Astrocyte of the hippocampus (primary cell): Measurements from ENCODE around the gene DYNLL2.
"Not testable (repeated sequence)": the region's sequence is repeated elsewhere in the genome, so short reads cannot be mapped to it uniquely, and the experiment has no call there.

Experiments used
- DNase-seq: peaks from one replicate; pipeline ENCODE4 v3.0.0; 2011; ENCODE audit warnings: low read depth, low spot score

The DYNLL2 gene

DNA sequence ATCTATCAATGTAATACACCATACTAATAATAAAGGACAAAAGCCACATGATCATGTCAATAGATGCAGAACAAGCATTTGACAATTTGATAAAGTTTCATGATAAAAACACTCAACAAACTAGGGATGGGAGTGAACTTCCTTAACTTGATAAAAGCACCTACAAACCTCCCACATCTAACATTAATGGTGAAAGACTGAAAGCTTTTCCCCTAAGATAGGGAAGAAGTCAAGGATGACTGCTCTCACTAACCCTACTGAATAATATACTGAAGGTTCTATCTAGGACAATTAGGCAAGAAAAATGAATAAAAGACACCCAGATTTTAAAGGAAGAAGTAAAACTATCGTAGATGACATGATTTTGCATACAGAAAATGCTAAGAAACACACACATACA is 10.4 kb upstream of the DYNLL2 start:
- DNase-seq = no peak

DNA sequence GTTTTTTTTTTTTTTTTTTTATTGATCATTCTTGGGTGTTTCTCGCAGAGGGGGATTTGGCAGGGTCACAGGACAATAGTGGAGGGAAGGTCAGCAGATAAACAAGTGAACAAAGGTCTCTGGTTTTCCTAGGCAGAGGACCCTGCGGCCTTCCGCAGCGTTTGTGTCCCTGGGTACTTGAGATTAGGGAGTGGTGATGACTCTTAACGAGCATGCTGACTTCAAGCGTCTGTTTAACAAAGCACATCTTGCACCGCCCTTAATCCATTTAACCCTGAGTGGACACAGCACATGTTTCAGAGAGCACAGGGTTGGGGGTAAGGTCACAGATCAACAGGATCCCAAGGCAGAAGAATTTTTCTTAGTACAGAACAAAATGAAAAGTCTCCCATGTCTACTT is 10.0 kb upstream of the DYNLL2 start:
- not testable (repeated sequence) for DNase-seq

DNA sequence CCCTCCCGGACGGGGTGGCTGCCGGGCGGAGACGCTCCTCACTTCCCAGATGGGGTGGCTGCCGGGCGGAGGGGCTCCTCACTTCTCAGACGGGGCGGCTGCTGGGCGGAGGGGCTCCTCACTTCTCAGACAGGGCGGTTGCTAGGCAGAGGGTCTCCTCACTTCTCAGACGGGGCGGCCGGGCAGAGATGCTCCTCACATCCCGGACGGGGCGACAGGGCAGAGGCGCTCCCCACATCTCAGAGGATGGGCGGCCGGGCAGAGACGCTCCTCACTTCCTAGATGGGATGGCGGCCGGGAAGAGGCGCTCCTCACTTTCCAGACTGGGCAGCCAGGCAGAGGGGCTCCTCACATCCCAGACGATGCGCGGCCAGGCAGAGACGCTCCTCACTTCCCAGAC is 8.8 kb upstream of the DYNLL2 start:
- not testable (repeated sequence) for DNase-seq

DNA sequence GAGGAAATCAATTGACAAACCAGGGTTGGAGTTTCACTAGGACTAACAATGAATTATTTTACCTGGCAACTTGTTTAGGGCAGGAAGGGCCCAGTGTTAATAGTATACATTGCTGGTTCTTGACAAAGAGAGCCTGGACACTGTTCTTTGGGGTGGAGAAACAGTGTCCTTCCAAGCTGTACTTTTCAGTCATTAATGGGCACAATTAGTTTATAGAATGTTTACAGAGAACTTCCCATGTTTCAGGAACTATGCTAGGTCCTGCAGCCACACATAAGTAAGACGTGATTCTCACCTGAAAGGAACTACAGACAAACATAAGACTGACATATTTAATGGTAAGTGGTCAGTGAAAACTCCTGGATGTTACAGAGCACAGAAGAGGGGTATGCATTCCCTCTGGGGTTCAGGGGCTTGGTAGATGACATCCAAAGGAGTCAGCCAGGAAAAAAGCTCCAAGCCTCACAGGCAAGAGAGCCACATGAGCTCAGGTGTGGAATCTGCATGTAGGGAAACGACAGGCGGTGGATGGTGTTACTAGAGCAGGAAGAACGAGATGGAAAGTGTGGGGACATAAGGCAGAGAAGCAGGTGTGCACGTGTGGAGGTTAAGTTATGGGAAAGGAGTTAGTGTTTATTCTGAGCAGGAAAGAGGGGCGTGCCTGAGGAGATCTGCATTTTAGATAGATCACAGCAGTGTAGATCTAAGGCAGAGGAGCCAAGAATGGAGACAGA is 3.8 kb upstream of the DYNLL2 start:
- DNase-seq = no peak

DNA sequence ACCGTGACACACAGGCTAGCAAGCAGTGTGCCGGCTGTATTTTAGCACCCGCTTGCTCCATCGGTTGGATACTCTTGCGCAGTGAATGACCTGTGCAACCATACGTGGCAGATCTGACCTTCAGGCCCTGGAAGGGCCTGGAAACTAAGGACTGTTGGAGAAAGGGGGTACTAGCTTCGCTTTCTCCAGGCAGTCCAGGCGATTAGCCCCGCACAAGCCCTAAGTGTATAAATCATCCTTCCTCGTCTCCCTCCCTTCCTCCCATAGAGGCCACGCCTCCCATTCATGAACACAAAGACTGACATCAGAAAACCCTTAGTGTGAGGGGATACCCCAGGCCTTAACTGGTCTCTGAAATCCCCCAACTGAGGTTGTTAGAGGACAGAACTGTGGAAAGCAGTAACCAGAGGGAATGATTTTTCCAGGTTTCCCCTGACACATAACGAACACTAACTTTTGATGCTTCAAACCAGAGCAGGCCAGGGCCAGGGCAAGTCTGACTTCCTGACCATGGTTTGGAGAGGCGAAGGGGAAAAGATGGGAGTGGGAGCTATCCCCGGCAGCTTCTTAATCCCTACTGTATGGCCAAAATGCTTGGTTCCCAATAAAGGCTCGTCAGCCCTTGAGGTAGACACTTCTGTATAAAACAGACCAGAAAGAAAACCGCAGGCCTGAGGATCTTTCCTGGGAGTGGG is 1.4 kb upstream of the DYNLL2 start:
- no peak for DNase-seq

DNA sequence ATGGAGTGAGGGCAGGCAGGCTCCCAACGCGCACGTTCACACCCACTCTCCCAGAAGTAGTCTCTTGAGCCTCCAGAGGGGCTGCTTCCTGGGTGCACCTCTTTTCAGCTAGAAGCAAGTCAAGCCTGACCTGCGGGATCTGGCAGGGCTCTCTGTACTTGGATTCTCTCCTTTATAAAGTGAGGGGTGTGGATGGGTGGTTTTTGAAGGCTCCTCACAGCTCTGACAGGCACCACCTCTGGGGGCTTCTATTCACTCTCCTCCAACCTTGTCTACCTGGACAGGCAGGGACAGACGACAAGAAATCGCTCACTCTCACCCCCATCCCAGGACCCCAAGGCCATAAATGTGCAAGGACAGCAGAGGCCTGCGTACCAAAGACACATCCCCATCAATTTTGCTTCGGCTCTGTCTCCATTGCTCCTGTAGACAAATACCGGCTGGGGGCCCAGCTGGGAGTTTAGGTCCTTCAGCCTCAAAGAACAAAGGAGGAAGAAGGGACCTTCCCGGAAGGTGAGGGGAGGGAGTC is 814 bp upstream of the DYNLL2 start:
- DNase-seq = no peak

DNA sequence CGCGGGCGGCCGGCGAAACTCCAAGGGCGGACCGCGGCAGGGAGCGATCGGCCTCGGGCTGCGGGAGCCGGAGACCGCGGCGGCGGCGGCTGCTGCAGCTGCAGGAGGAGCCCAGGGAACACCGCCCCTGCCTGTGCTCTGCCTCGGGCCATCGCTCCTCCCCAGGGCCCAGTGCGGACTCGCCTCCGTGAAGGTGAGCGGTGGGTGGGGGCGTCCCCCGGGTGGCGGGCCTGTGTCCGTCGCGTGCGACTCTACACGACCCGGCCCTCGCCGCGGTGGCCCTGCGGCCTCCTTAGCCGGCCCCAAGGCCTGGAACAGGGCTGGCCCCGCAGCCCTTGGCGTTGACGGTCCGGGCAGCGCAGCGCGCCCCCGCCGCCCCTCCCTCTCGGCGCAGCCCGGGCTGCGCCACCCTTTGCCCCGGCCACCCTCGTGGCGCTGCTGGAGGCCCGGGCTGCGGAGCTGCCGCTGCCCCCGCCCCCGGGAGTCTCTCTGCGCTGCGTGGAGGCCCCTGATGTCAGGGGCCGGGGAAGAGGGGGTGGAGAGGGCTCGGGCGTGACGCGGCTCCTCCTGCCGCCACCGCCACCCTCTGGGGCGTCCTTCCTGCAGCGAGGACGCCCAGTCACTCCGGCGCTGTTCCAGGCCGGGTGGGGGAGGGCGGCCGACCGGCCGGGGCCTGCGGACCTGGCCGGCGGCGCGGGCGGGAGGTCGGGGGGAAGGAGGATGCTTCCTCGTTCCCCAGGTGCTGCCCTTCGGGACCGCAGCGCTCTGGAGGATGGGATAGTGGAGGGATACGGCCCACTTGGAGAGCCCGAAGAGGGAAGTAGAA is 485 bp downstream of the DYNLL2 start:
- DNase-seq = peak; percentile 68

DNA sequence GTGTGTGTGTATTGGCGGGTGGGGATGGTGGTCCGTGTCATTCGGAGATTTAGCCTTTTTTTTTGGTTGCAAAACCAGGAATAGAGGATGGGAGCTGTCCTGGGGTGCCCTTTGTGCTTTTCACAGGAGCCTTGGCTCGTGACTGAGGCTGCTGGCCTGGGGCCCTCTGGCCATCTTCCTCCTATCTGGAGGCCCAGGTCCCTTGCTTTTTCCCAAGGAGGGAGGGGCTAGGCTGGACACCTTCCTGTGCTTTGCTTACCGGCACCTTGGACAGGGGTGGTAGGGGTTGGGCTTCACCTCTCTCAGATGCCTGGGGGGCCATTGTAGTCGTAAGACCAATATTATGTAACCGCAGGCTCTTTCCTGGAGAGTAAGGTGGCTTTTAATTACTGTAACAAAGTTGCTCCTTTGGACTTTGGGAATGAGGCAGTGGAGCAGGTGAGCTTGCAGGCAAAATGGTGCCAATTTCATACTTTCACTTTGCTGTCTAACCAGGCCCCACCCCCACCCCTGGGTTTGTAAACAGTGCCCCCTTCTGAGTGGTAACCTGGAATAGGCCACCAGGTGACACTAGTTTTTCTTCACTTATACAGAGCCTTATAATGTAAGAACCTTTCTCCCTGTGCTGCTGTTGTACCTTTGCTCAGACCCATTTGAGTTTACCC is 1.2 kb downstream of the DYNLL2 start:
- DNase-seq = peak; percentile 47

DNA sequence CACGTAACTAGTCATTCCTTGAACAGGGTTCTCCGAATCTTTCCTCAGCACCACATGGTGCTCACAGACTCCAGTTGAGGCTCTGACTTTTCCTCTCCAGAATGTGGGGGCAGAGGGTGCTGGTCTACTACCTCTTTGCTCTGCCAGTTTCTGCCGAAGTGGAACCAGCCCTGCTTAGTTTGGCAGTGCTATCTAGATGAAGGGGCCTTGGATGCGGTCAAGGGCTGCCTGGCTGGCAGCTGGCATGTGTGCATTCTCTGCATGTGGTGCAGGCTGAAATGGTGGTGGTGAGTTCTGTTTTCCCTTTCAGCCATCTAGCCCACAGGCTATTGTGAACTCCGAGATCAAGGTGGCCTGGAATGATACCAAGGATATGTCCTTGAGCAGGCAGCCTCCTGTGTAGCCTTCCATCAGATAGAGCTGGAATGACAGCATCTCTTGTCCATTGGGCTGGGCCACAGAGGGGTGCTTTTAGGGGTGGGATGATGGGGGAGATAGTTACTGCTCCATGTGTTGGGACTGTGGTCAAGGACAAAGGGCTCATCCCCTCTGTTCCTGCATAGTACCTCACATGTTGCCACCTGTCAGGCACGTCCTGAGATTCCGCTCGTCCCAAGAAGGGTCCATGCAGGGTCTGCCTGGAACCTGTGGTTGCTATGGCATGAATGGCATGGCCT is 2.0 kb downstream of the DYNLL2 start:
- peak; percentile 57 for DNase-seq

DNA sequence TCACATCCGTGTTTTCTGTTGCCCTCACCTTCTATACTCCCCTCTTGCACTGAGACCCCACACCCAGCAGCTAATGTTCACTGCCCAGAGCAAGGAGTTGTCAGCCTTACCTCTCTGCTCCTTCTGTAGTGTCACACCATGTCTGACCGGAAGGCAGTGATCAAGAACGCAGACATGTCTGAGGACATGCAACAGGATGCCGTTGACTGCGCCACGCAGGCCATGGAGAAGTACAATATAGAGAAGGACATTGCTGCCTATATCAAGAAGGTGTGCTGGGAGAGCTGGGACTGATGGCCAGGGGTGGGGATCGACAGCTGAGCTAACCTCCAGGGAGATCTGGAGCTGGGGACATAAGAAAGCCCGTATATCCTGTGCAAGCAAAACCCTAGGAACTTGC is 3.7 kb downstream of the DYNLL2 start:
- DNase-seq = no peak

DNA sequence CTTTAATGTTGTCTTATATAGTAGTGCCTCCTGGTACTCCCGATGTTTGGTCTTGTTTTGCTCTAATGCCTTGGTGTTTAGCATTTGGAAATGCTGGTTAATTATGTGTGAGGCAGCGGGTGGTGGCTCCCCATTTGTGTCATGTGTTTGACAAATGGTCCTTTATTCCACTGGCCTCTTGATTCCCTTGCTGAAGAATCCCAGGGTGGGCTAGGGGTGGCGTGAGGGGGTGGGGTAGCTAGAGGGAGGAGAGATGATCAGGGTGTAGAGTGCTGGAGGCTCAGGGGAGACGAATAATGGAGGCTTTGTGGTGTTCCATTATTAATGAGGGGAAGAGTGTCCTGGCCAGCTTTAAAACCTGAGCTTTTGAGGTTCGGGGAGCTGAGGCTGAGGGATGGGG is 5.4 kb downstream of the DYNLL2 start:
- DNase-seq = no peak

DNA sequence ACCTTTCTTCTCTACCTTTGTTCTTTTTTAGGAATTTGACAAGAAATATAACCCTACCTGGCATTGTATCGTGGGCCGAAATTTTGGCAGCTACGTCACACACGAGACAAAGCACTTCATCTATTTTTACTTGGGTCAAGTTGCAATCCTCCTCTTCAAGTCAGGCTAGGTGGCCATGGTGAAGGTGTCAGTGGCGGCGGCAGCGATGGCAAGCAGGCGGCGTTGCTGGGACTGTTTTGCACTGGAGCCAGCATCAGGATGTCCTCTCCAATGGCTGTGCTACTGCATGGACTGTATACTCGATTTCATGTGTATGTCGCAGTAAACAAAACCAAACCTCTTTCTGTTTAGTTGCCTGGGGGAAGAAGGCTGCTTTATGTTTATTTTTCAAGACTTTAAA is 5.9 kb downstream of the DYNLL2 start:
- DNase-seq = no peak

DNA sequence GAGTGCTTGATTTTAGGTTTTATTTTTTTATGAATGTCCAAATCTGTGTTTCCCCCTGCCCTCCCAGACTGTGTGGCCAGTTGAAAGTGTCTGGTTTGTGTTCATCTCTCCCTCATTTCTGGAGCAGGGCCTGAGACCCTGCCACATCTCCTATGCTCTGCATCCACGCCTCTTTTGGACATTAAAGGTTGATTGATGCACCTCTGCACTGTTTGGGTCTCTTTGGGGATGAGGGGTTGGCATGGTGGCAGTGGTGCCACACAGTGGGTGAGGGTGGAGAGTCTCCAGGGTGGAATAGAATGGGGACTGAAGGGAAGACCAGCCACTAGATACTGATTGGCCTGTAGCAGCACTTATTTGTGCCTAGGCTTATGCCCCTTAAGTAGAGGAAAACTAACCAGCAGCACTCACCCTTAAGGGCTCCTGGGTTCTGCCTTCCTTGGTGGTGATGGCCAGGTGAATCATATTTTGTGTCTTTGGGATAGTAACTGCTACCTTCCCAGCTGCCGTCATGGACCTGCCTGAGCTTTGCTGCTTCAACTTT is 7.9 kb downstream of the DYNLL2 start:
- no peak for DNase-seq

DNA sequence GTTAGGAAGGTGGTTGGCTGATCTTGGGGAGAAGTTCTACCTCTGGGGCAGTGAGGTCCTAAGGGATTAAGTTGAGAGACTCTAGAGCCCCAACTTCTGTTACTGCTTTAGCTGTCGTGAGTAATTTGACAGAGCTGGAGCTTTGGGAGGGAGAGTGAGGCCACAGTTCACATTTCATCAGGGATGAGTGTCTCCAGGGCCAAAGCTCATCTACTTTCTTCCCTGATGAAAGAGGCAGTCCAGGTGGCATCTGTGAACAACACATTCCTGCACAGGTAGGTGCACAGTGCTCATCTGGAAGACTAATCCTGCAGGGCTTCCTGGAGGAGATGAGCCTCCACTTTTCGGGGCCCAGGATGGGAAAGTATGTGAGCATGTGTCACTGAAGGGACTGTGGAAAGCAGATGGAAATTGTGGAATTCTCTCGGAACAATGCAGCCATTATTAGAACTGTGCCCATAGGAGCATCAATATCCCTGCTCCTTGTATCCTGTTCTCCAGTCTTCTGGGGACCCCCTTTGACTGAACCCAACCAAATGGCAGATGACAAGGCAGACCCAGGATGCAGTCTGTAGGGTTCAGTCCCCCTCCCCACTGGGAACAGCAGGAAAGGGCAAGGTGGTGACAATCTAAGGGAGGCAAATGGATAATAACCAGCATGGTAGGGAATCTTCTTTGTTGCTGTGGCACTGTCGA is 9.0 kb downstream of the DYNLL2 start:
- no peak for DNase-seq

DNA sequence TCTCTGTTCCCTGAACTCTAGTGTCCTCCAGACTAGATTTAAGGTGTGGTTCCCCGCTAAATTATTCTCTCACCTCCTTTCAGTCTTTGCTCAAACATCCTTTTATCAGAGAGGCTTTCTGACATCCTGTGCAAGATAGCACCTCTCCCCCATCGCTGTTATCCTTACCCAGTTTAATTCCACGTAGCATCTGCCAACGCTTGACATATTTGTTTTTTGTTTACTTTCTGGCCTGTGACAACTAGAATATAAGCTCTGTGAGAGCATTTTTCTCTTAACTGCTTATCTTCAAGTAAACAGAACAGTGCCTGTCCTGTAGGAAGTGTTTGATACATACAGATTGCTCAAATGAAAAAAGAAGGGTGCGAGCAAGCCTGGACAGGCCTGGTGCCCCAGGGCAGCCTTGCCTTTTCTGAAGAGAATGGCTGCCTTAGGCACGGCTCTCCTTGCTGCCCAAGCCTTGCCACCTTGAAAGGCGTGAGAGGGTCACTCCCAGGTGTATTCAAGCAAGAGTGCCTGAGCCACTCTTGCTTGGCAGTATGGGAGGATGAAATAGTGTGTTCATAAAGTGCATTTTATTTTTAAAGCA is 9.7 kb downstream of the DYNLL2 start:
- no peak for DNase-seq

DNA sequence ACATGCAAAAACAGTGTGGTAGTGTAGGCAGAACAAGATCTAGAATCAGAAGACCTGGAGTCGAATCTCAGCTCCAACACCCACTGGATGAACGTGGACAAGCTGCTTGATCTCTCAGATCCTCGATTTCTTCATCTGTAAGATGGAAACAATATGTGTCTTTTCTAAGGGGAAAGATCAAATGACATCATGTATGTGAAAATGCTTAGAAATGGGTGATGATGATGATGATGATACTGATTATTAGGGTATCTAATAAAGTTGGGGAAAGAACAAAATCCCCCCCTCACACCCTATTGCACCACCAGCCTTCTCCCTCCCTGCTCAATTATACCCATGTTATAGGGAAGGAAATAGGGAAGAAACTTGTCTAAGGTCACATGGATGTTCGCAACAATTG is 10.9 kb downstream of the DYNLL2 start:
- no peak for DNase-seq

DNA sequence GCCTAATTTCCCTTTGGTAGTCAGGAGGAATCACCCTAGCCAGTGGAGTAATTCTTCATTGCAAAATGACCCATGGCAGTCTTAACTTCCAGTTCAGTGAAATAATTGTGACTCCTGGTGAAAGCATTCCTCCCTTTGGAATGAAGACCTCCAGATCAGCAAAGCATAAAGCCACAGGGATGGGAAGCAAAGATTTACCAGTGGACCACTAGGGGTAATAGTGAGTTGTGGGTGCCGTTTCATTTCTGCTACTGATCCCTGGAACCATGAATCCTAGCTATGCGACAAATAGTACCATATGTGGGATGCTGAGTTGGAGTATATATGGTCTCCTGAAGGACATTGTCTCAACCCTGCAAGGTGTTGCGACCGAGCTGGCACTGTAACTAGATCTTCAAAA is 13.7 kb downstream of the DYNLL2 start:
- no peak for DNase-seq

DNA sequence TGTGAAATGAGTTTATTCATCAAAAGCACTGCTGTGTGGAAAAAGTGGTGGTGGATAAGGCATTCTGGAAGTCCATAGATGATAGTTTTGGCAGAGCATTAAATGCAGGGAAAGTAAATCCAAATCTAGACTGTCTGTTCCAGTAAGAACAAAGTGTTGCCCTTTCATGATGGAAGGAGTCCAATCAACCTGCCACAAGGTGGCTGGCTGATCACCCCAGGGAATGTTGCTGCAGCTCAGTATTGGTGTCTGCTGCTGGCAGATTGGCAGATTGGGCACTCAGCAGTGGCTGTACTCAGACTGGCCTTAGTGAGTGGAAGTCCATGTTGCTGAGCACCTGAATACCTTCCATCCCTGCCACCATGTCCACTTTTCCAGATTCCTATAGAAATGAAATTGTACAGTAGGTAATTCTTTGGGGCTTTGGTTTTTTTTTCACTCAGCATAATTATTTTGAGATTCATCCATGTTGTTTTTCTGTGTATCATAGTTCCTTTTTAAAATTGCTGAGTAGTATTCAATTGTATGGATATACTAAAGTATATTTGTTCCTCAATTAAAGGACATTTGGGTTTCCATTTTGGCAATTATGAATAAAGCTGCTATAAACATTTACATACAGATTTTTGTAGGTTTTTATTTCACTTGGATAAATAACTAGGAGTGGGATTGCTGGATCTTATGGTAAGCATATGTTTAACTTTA is 14.3 kb downstream of the DYNLL2 start:
- DNase-seq = no peak

DNA sequence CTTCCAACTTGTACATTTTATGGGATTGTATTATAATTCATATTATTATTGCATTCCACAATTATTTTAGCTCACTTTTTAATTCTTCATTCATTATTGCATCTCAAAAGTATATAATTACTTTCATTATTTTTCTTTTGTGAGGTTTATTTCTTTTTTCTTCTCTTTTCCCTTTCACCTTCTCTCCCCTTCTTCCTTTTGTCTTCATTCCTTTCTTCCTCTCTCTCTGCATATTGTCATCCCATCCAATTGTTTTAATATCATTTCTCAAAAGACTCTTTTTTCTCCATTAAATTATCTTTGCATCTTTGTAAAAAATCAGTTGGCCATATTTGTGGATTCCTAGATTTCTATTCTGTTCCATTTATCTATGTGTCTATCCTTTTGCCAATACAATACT is 17.3 kb downstream of the DYNLL2 start:
- no peak for DNase-seq
